ACHN (cell line): ENCODE data around the gene SYTL2.

Experiments
- DNase-seq: peaks from one replicate; pipeline ENCODE4 v3.0.0-alpha.2; 2015
- in situ Hi-C: cut with HindIII; loops from 2 replicates; pipeline ENCODE4 v1.10.0; 2017; ENCODE audit warnings: low sequenced_read_pairs, low pct_ligation_motif_present, low pct_unique_long_range_greater_than_20kb

SYTL2 gene

GRCh38 chr11:85647604-85648299, 163.2 kb downstream of the SYTL2 start, which contains the start of gene TMEM126A:
Gene TMEM126A, plus strand, starts transcription at chr11:85647967. Its CDS starts 2,289 bp downstream, at chr11:85650256.
- peak; percentile 80 for DNase-seq
- in situ Hi-C loops = no loop called here

- in situ Hi-C loops = no loop called here
- no peak for DNase-seq
These were observed 163.9 kb downstream of the SYTL2 start for GRCh38 chr11:85647078-85647477.
